Stomach (tissue), 4 donors: ENCODE data around the gene NAGPA.

Experiments used
- EP300 ChIP-seq: sonication (generic); formaldehyde crosslinking; IDR thresholded peaks from one replicate; pipeline ENCODE4 v1.6.1; 2017; ENCODE audit warnings: antibody characterized with exemption
- POLR2A ChIP-seq, 4 donors: fragments of 450-650 bp; IDR thresholded peaks; one replicate each; pipeline ENCODE4 v1.6.1; 2016; ENCODE audit warnings: antibody characterized with exemption in 4 of 4, control low read depth in 2 of 4, mild to moderate bottlenecking in 1 of 4, moderate library complexity in 1 of 4
- TF ChIP-seq, protein P1 (sequence below), 7 experiments: fragments of 450-650 bp in 4 of 7; fragments of 200-600 bp in 3 of 7; sonication (generic) in 3 of 7; IDR thresholded peaks; one replicate each; pipeline ENCODE4 v1.5.1; 2016 to 2019; ENCODE audit warnings: antibody characterized with exemption in 7 of 7, control low read depth in 2 of 7, mild to moderate bottlenecking in 1 of 7

DNA sequence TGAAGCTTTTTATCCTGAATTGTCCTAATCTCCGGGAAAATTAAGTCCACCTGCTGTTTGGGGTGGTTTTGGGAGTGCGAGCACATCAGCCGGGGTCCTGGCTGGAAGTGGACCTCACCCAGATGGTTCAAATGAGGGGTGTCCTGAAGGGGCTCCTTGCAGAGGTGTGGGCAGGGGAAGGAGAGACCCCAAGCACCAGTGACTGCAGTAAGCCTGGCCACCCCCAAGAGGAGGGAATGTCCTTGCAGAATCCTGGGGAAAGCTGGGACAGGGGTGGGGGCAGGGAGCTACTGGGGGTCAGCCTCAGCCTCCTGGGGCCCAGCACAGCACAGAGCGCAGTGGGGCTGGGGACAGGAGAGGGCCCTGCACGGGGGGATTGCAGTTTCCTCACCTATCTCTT is 29.4 kb downstream of the NAGPA start:
- TF ChIP-seq, protein P1, sequence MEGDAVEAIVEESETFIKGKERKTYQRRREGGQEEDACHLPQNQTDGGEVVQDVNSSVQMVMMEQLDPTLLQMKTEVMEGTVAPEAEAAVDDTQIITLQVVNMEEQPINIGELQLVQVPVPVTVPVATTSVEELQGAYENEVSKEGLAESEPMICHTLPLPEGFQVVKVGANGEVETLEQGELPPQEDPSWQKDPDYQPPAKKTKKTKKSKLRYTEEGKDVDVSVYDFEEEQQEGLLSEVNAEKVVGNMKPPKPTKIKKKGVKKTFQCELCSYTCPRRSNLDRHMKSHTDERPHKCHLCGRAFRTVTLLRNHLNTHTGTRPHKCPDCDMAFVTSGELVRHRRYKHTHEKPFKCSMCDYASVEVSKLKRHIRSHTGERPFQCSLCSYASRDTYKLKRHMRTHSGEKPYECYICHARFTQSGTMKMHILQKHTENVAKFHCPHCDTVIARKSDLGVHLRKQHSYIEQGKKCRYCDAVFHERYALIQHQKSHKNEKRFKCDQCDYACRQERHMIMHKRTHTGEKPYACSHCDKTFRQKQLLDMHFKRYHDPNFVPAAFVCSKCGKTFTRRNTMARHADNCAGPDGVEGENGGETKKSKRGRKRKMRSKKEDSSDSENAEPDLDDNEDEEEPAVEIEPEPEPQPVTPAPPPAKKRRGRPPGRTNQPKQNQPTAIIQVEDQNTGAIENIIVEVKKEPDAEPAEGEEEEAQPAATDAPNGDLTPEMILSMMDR (IDR thresholded peaks at IDR 0.05), result no peak
- TF ChIP-seq POLR2A (IDR thresholded peaks at IDR 0.05), result no peak
- TF ChIP-seq EP300, result no peak
